Measurements from ENCODE around the gene MYG1. TPM values are rescaled to one million over a fixed set of nuclear protein-coding genes. Genes with fewer than 3 reads are reported as not detected.

Gene MYG1
- total and polyA plus RNA-seq, 4 experiments from 2014 or later, result 46.0 to 78.2 (median 56.6) TPM

- no peaks in the 10 kb centered on the region for H3K27me3 ChIP-seq (ENCODE audit: insufficient read depth, low read length)
- no peak overlapping the region for H3K4me3 Mint-ChIP-seq
- no peaks in the 10 kb centered on the region for H3K36me3 ChIP-seq (ENCODE audit: insufficient read depth, low read length)
- H3K4me3 ChIP-seq (ENCODE audit: low read length in 2 of 2), result no peak overlapping the region
- no peaks in the 10 kb centered on the region for H3K27me3 Mint-ChIP-seq
- peaks cover 4 to 7% (median 5%) of the 10 kb centered on the region in 4 donors for H3K4me1 Mint-ChIP-seq
- H3K36me3 Mint-ChIP-seq, result no peaks in the 10 kb centered on the region
- intact Hi-C loops (cut with micrococcal nuclease), result loop anchor here (2.0 to 5.0 kb wide), 2 partner anchors 106 to 219 kb away; partner anchors contain the start of genes CSAD and ZNF740
- no peaks in the 10 kb centered on the region for H3K9me3 ChIP-seq (ENCODE audit: control insufficient read depth in 1 of 2, low read length in 2 of 2)
- CTCF ChIA-PET (ENCODE audit: partially characterized antibody), result interaction anchor here (0.7 to 19.2 kb wide), 15 partner anchors 8 to 401 kb away, joined by 3 to 339 read pairs (median 4); partner anchors contain the start of genes ESPL1, ITGB7 and PFDN5
- no peak for DNase-seq
- no peak overlapping the region for H3K27ac ChIP-seq (ENCODE audit: low read depth, low read length)
- H3K4me1 ChIP-seq (ENCODE audit: insufficient read depth, low read length), result no peaks in the 10 kb centered on the region
- peak overlapping the region in 1 of 7 donors; percentile 13 for H3K27ac Mint-ChIP-seq
- H3K9me3 Mint-ChIP-seq, result no peaks in the 10 kb centered on the region
- POLR2A ChIA-PET (ENCODE audit: partially characterized antibody), result interaction anchor here (0.8 to 4.8 kb wide), 8 partner anchors 9 to 207 kb away, joined by 3 to 18 read pairs (median 9); partner anchors contain the start of genes ITGB7, PFDN5 and SPRYD3
Measured at GRCh38 chr12:53286448-53286847, 13.0 kb upstream of the MYG1 start.

- H3K27ac Mint-ChIP-seq, result peak overlapping the region in 4 of 7 donors; percentile 3 to 71 (median 34)
- intact Hi-C loops (cut with micrococcal nuclease), result loop anchor here (1.0 to 5.0 kb wide), 5 partner anchors 36 to 220 kb away; partner anchors contain the start of genes CSAD and ZNF740
- POLR2A ChIA-PET (ENCODE audit: partially characterized antibody), result interaction anchor here (1.0 to 4.8 kb wide), 7 partner anchors 36 to 128 kb away, joined by 5 to 18 read pairs (median 11); partner anchors contain the start of gene ITGB7
Measured at GRCh38 chr12:53287741-53288216, 11.7 kb upstream of the MYG1 start.

GRCh38 chr12:53288322-53288721 is 11.2 kb upstream of the MYG1 start:
- no peaks in the 10 kb centered on the region for H3K4me1 ChIP-seq (ENCODE audit: insufficient read depth, low read length)
- H3K27me3 Mint-ChIP-seq, result no peaks in the 10 kb centered on the region
- H3K4me1 Mint-ChIP-seq, result peaks cover 4 to 7% (median 6%) of the 10 kb centered on the region in 4 donors
- no peak overlapping the region for H3K27ac ChIP-seq (ENCODE audit: low read depth, low read length)
- intact Hi-C loops (cut with micrococcal nuclease), result loop anchor here (5.0 kb wide), 1 partner anchor 221 kb away; no protein-coding TSS in a partner anchor
- no peak overlapping the region for H3K4me3 ChIP-seq (ENCODE audit: low read length in 2 of 2)
- no peaks in the 10 kb centered on the region for H3K9me3 ChIP-seq (ENCODE audit: control insufficient read depth in 1 of 2, low read length in 2 of 2)
- POLR2A ChIA-PET (ENCODE audit: partially characterized antibody), result interaction anchor here (0.5 to 4.8 kb wide), 7 partner anchors 36 to 128 kb away, joined by 3 to 18 read pairs (median 10); partner anchors contain the start of genes CSAD, ITGB7 and ZNF740
- DNase-seq, result no peak
- peak overlapping the region in 1 of 7 donors; percentile 45 for H3K27ac Mint-ChIP-seq
- no peaks in the 10 kb centered on the region for H3K36me3 ChIP-seq (ENCODE audit: insufficient read depth, low read length)
- no peaks in the 10 kb centered on the region for H3K27me3 ChIP-seq (ENCODE audit: insufficient read depth, low read length)
- no peaks in the 10 kb centered on the region for H3K36me3 Mint-ChIP-seq
- no peak overlapping the region for H3K4me3 Mint-ChIP-seq
- CTCF ChIA-PET (ENCODE audit: partially characterized antibody), result interaction anchor here (0.6 to 19.2 kb wide), 16 partner anchors 8 to 223 kb away, joined by 3 to 339 read pairs (median 6); partner anchors contain the start of genes AAAS, ITGB7 and SPRYD3
- H3K9me3 Mint-ChIP-seq, result no peaks in the 10 kb centered on the region

More at GRCh38 chr12:53287741-53288216, 11.7 kb upstream of the MYG1 start:
- Histone ChIP-seq H3K27ac (ENCODE audit: low read depth, low read length) (no peak overlapping the region), H3K27me3 (ENCODE audit: insufficient read depth, low read length) (no peaks in the 10 kb centered on the region), H3K4me3 (ENCODE audit: low read length in 2 of 2) (no peak overlapping the region), H3K36me3 (ENCODE audit: insufficient read depth, low read length) (no peaks in the 10 kb centered on the region), H3K4me1 (ENCODE audit: insufficient read depth, low read length) (no peaks in the 10 kb centered on the region), H3K9me3 (ENCODE audit: control insufficient read depth in 1 of 2, low read length in 2 of 2) (no peaks in the 10 kb centered on the region)
- Mint-ChIP-seq H3K4me1 (peaks cover 4 to 7% (median 5%) of the 10 kb centered on the region in 4 donors), H3K9me3 (no peaks in the 10 kb centered on the region), H3K4me3 (peak overlapping the region in 1 of 8 donors; percentile 32), H3K27me3 (no peaks in the 10 kb centered on the region), H3K36me3 (no peaks in the 10 kb centered on the region)
- DNase-seq, result peak; percentile 68 to 73 (median 72)
- CTCF ChIA-PET (ENCODE audit: partially characterized antibody), result interaction anchor here (1.0 to 19.2 kb wide), 16 partner anchors 8 to 222 kb away, joined by 3 to 339 read pairs (median 8); partner anchors contain the start of genes AAAS, ESPL1, ITGB7 and PFDN5

- H3K36me3 ChIP-seq (ENCODE audit: insufficient read depth, low read length), result no peaks in the 10 kb centered on the region
- no peak overlapping the region for H3K4me3 ChIP-seq (ENCODE audit: low read length in 2 of 2)
- ChIA-PET CTCF (ENCODE audit: partially characterized antibody) (interaction anchor here (0.6 to 19.2 kb wide), 13 partner anchors 10 to 223 kb away, joined by 3 to 339 read pairs (median 3); partner anchors contain the start of genes ESPL1, ITGB7 and MYG1), POLR2A (ENCODE audit: partially characterized antibody) (interaction anchor here (2.0 kb wide), 1 partner anchor 77 kb away, joined by 10 read pairs; no protein-coding TSS in a partner anchor)
- peaks cover 3% of the 10 kb centered on the region for H3K4me1 ChIP-seq (ENCODE audit: insufficient read depth, low read length)
- H3K27me3 ChIP-seq (ENCODE audit: insufficient read depth, low read length), result no peaks in the 10 kb centered on the region
- Mint-ChIP-seq H3K4me3 (no peak overlapping the region), H3K36me3 (no peaks in the 10 kb centered on the region), H3K27me3 (no peaks in the 10 kb centered on the region), H3K27ac (peak overlapping the region in 1 of 7 donors; percentile 7), H3K9me3 (no peaks in the 10 kb centered on the region), H3K4me1 (peaks cover 4 to 18% (median 9%) of the 10 kb centered on the region in 4 donors)
- intact Hi-C loops (cut with micrococcal nuclease), result loop anchor here (5.0 kb wide), 1 partner anchor 223 kb away; no protein-coding TSS in a partner anchor
- H3K9me3 ChIP-seq (ENCODE audit: control insufficient read depth in 1 of 2, low read length in 2 of 2), result no peaks in the 10 kb centered on the region
- H3K27ac ChIP-seq (ENCODE audit: low read depth, low read length), result no peak overlapping the region
- no peak for DNase-seq
Measured at GRCh38 chr12:53289891-53290290, 9.6 kb upstream of the MYG1 start.

GRCh38 chr12:53290661-53291060 is 8.8 kb upstream of the MYG1 start:
- no peak overlapping the region for H3K4me3 Mint-ChIP-seq
- POLR2A ChIA-PET (ENCODE audit: partially characterized antibody), result interaction anchor here (1.9 to 5.7 kb wide), 2 partner anchors 30 to 72 kb away, joined by 6 to 50 read pairs; partner anchors contain the start of gene AAAS

GRCh38 chr12:53292426-53292825 is 7.1 kb upstream of the MYG1 start:
- peaks cover 24% of the 10 kb centered on the region for H3K4me1 ChIP-seq (ENCODE audit: insufficient read depth, low read length)
- no peak overlapping the region for H3K4me3 ChIP-seq (ENCODE audit: low read length in 2 of 2)
- Mint-ChIP-seq H3K4me1 (peaks cover 14 to 43% (median 29%) of the 10 kb centered on the region in 4 donors), H3K9me3 (no peaks in the 10 kb centered on the region), H3K27ac (no peak overlapping the region), H3K4me3 (no peak overlapping the region), H3K27me3 (no peaks in the 10 kb centered on the region), H3K36me3 (peaks cover 2 to 14% of the 10 kb centered on the region in 2 donors)
- intact Hi-C loops (cut with micrococcal nuclease), result no loop called here
- ChIA-PET POLR2A (ENCODE audit: partially characterized antibody) (interaction anchor here (1.2 to 5.7 kb wide), 5 partner anchors 29 to 78 kb away, joined by 3 to 50 read pairs (median 5); partner anchors contain the start of gene AAAS), CTCF (ENCODE audit: partially characterized antibody) (interaction anchor here (3.5 to 19.2 kb wide), 5 partner anchors 30 to 133 kb away, joined by 28 to 339 read pairs (median 41); partner anchors contain the start of genes AAAS and ITGB7)
- DNase-seq, result no peak
- peaks cover 8% of the 10 kb centered on the region for H3K36me3 ChIP-seq (ENCODE audit: insufficient read depth, low read length)
- no peaks in the 10 kb centered on the region for H3K27me3 ChIP-seq (ENCODE audit: insufficient read depth, low read length)
- no peaks in the 10 kb centered on the region for H3K9me3 ChIP-seq (ENCODE audit: control insufficient read depth in 1 of 2, low read length in 2 of 2)
- H3K27ac ChIP-seq (ENCODE audit: low read depth, low read length), result no peak overlapping the region

More at GRCh38 chr12:53290661-53291060, 8.8 kb upstream of the MYG1 start:
- no peaks in the 10 kb centered on the region for H3K36me3 ChIP-seq (ENCODE audit: insufficient read depth, low read length)
- DNase-seq, result no peak
- no peak overlapping the region for H3K4me3 ChIP-seq (ENCODE audit: low read length in 2 of 2)
- peaks cover 8 to 26% (median 15%) of the 10 kb centered on the region in 4 donors for H3K4me1 Mint-ChIP-seq
- peaks cover 6% of the 10 kb centered on the region for H3K4me1 ChIP-seq (ENCODE audit: insufficient read depth, low read length)
- H3K27me3 ChIP-seq (ENCODE audit: insufficient read depth, low read length), result no peaks in the 10 kb centered on the region
- CTCF ChIA-PET (ENCODE audit: partially characterized antibody), result interaction anchor here (0.7 to 19.2 kb wide), 9 partner anchors 9 to 191 kb away, joined by 3 to 339 read pairs (median 6); partner anchors contain the start of genes ESPL1, ITGB7 and MYG1
- no peaks in the 10 kb centered on the region for H3K9me3 ChIP-seq (ENCODE audit: control insufficient read depth in 1 of 2, low read length in 2 of 2)
- H3K27me3 Mint-ChIP-seq, result no peaks in the 10 kb centered on the region
- H3K27ac Mint-ChIP-seq, result no peak overlapping the region
- no peaks in the 10 kb centered on the region for H3K9me3 Mint-ChIP-seq
- intact Hi-C loops (cut with micrococcal nuclease), result no loop called here
- no peak overlapping the region for H3K27ac ChIP-seq (ENCODE audit: low read depth, low read length)
- peaks cover 0 to 5% of the 10 kb centered on the region in 2 donors for H3K36me3 Mint-ChIP-seq
